NCI-H446 (cell line): ENCODE data around the gene BFSP1.

Source experiments
- DNase-seq, 2 experiments: peaks; one replicate each; lab custom pipeline; 2025; lab: John Stamatoyannopoulos, UW

BFSP1 gene

GRCh38 chr20:17520583-17520982 is 10.6 kb downstream of the BFSP1 start:
- DNase-seq, result no peak

- DNase-seq, result no peak
Measured at GRCh38 chr20:17519606-17520285, 11.4 kb downstream of the BFSP1 start.

GRCh38 chr20:17518339-17519052 is 12.7 kb downstream of the BFSP1 start:
- no peak for DNase-seq

- no peak for DNase-seq
Measured at GRCh38 chr20:17515053-17515452, 16.1 kb downstream of the BFSP1 start.

DNA sequence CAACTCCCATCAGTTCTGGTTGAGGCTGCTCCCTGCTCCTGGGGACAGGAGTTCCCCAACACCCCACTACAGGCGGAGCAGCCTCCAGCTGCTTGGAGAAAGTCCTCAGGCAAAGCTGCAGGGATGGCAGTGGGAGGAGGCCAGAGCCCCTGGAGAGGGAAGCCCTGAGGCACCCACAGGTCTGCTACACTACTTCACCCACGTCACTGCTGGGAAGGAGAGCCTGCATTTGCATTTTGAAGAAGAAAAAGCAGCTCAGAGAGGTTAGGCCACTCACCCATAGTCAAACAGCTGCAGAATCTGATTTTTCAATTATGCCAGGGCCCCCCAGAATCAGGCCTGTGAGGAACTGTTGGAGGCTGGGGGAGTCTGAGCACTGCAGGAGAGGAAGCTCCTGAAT is 17.2 kb downstream of the BFSP1 start:
- DNase-seq, result no peak

GRCh38 chr20:17511401-17511800 is 19.8 kb downstream of the BFSP1 start:
- DNase-seq, result no peak

GRCh38 chr20:17510548-17510947 is 20.6 kb downstream of the BFSP1 start:
- no peak for DNase-seq

- DNase-seq, result no peak
Measured at GRCh38 chr20:17508756-17509155, 22.4 kb downstream of the BFSP1 start.

- no peak for DNase-seq
Measured at GRCh38 chr20:17507531-17507930, 23.6 kb downstream of the BFSP1 start.

GRCh38 chr20:17507032-17507431 is 24.1 kb downstream of the BFSP1 start:
- no peak for DNase-seq

DNA sequence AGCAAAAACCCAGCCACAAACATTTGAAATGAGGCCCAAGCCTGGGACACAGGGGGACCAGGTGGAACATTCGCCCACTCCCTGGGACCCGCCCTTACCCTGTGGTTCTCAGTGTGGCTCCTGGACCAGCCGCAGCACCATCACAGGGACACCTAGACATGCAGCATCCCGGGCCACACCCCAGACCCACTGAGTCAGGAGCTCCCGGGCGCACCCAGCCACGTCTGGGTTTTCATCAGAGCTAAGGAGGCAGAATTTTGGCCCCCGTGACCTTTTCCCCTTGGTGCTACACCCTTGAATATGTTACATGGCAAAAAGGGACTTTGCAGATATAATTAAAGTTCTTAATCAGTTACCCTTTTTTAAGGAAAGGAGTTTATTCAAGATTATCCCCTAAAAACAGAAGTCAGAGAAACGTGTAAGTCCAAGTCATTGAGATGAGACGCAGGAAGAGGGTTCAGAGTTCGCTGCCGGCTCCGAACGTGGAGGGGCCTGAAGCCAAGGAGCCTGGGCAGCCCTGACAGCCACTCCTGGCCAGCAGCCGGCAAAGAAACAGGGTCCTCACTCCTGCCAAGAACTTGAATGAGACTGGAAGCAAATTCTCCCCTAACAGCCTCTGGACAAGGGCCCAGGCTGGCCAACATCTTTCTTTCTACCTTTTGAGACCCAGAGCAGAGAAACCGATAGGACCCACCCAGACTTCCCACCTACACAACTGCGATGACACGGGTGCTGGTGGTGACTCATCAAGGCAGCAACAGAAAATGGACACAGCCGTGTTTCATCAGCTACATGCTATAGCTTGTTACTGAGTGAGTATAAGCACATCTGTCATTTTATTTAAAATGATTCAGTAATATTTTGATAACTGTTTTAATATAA is 25.3 kb downstream of the BFSP1 start:
- peak in 1 of 2 experiments; percentile 69 for DNase-seq

DNA sequence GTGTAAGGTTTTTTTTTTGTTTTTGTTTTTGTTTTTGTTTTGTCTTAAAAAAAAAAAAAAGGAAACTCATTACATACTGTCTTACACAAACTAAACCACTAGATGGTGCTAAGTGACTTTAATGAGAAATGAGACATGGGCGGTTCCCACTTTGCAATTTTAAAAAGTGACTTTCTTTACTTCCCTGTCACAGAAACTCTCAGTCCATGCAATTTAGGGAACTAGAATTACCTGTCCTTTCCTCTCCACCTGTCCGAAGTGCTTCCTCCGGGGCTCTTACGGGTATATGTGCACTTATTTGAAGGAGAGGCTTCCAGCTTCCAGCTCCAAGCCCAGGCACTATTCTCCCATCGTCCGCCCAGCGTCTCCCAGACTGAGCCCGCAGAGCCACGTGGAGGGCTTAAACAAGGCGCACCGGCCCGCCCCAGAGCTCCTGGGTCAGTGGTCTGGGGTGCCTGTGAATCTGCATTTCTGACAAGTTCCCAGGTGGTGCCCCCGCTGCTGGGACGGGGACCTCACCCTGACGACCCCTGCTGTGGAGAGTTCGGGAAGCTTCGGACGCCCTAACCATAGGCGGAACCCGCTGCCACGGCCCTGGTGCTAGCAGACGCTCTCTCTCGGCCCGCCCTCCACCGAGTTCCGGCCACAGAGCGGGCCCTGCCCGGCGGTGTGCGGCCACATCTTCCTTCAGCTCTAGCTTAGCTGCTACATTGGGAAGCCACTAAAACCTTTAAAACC is 26.1 kb downstream of the BFSP1 start:
- peak; percentile 15 to 67 for DNase-seq

- DNase-seq, result no peak
Measured at GRCh38 chr20:17504066-17504897, 26.9 kb downstream of the BFSP1 start.

- DNase-seq, result no peak
Measured at GRCh38 chr20:17503301-17504065, 27.7 kb downstream of the BFSP1 start.

DNA sequence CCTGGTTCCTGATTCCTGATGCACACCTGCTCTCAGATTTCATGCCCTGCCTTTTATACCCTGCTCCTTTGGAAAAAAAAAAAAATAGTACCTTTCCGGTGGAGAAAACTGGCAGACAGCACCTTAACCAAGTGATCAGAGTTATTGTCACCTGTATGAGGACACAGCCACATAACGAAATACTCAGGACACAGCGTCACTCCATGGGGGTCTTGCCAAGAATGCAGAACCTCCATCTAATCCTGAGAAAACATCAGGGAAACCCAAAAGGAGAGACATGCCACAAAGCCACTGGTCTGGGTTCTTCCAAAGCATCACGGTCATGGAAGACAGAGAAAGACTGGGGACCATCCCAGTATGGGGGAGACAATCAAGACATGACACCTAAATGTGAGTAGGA is 29.1 kb downstream of the BFSP1 start:
- DNase-seq, result no peak

DNA sequence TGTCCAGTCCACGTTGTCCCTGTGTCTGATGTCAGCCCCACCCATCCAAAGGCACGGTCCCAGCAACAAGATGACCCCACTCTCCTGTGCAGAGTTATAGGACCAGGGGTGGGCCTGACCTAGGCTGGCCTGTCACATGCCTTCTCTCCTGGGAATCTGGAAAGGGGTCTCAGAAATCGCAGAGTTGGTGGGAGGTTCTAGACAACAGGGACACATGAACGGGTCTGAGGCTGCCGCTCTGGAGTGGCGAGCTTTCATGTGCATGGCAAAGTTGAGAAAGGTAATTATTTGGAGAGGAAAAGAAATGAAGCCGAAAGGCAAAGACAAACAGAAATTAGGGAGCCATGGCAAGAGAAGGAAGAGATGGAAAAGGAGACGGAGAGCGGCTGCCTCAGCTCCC is 29.5 kb downstream of the BFSP1 start:
- DNase-seq, result no peak

DNA sequence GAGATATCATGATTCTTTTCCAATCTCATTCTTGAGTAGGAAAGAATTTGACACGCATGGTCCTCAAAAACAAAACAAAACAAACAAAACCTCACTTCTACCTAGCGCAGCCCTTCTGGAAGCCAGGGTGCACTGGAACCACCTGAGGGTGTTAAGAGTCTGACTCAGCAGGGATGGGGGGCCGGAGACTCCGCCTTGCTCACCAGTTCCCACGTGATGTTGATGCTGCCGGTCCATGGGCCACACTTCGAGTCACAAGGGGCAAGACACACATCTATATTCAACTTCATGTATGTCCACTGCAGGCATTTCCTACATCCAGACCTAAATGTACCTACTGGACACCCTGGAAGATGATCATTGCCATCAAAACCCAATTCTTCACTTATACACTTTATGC is 30.4 kb downstream of the BFSP1 start:
- DNase-seq, result no peak

- no peak for DNase-seq
Measured at GRCh38 chr20:17500271-17500670, 30.9 kb downstream of the BFSP1 start.

DNA sequence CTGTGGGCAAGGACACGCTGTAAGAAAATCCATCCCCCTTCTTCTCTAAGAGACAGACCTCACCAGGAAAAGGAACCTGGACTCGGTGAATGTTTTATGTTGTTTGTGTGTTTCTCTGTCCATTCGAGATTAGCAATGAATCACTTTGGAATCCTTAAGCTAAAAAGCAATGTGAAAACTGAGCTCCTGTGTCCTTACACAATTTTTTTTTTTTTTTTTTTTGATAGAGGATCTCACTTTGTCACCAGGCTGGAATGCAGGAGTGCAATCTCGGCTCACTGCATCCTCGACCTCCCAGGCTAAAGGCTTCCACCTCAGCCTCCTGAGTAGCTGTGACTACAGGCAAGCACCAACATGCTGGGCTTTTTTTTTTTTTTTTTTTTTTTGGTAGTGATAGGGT is 32.1 kb downstream of the BFSP1 start:
- no peak for DNase-seq

DNA sequence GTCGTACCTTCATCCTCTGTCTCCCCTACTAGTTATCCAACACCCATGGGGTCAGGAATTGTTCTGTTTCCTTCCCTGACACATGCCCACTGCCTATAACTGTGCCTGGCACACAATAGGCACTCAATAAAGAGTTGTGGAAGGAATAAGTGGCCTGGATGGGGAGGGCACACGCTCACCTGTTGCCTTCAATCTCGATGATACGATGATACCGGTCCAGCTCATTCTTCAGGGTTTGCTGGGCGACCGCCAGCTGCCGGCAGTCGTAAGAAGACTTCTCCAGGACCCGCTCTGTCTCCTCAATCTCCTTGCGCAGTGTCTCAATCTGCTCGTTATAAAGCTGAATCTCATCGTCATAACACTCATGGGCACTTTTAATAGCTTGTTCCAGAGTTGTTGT is 32.5 kb downstream of the BFSP1 start:
- DNase-seq, result no peak
